ENCODE results near the gene MSMB. TPM values are rescaled to one million over a fixed set of nuclear protein-coding genes. Genes with fewer than 3 reads are reported as not detected.

Gene MSMB
- total RNA-seq, 2 donors from 2014 or later = not detected

- Histone ChIP-seq H3K9me3 (no peaks in the 10 kb centered on the region), H3K4me1 (ENCODE audit: control insufficient read depth in 1 of 2, low read depth in 2 of 2) (peaks cover 24 to 40% of the 10 kb centered on the region in 2 donors)
- DNase-seq (ENCODE audit: low spot score) = peak; percentile 96
Observed at GRCh38 chr10:46030091-46030937, 15.8 kb downstream of the MSMB start, which contains the start of gene NCOA4. Gene NCOA4, minus strand, starts transcription at chr10:46030623. Its CDS starts 13,943 bp downstream, at chr10:46016680.

GRCh38 chr10:46029461-46030030 lies 16.5 kb downstream of the MSMB start:
- DNase-seq (ENCODE audit: low spot score) (no peak), ATAC-seq (ENCODE audit: insufficient number of reproducible peaks, low FRiP score, low read depth) (no peak)
- TF ChIP-seq, protein P1, sequence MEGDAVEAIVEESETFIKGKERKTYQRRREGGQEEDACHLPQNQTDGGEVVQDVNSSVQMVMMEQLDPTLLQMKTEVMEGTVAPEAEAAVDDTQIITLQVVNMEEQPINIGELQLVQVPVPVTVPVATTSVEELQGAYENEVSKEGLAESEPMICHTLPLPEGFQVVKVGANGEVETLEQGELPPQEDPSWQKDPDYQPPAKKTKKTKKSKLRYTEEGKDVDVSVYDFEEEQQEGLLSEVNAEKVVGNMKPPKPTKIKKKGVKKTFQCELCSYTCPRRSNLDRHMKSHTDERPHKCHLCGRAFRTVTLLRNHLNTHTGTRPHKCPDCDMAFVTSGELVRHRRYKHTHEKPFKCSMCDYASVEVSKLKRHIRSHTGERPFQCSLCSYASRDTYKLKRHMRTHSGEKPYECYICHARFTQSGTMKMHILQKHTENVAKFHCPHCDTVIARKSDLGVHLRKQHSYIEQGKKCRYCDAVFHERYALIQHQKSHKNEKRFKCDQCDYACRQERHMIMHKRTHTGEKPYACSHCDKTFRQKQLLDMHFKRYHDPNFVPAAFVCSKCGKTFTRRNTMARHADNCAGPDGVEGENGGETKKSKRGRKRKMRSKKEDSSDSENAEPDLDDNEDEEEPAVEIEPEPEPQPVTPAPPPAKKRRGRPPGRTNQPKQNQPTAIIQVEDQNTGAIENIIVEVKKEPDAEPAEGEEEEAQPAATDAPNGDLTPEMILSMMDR (IDR thresholded peaks at IDR 0.05) = no peak
- Histone ChIP-seq H3K4me1 (ENCODE audit: control insufficient read depth in 1 of 2, low read depth in 2 of 2) (peaks cover 24 to 47% of the 10 kb centered on the region in 2 donors), H3K36me3 (no peaks in the 10 kb centered on the region), H3K27ac (peak overlapping the region; percentile 82 to 93), H3K4me3 (peak overlapping the region; percentile 97), H3K9me3 (no peaks in the 10 kb centered on the region), H3K27me3 (replicated peaks; ENCODE audit: insufficient read depth) (no peaks in the 10 kb centered on the region)

More at GRCh38 chr10:46030091-46030937, 15.8 kb downstream of the MSMB start, which contains the start of gene NCOA4:
- Histone ChIP-seq H3K36me3 (no peaks in the 10 kb centered on the region), H3K27me3 (replicated peaks; ENCODE audit: insufficient read depth) (no peaks in the 10 kb centered on the region), H3K4me3 (peak within 1 kb of the TSS; percentile 97), H3K27ac (peak within 1 kb of the TSS; percentile 82 to 93)
- ATAC-seq (ENCODE audit: insufficient number of reproducible peaks, low FRiP score, low read depth) = peak; percentile 100
- TF ChIP-seq, protein P1 (IDR thresholded peaks at IDR 0.05) = peak; percentile 80

- DNase-seq (ENCODE audit: low spot score) (no peak), ATAC-seq (ENCODE audit: insufficient number of reproducible peaks, low FRiP score, low read depth) (no peak)
- H3K27me3 ChIP-seq (replicated peaks; ENCODE audit: insufficient read depth) = no peaks in the 10 kb centered on the region
- peak overlapping the region; percentile 97 for H3K4me3 ChIP-seq
- TF ChIP-seq, protein P1 (IDR thresholded peaks at IDR 0.05) = peak; percentile 44
- peaks cover 27 to 54% of the 10 kb centered on the region in 2 donors for H3K4me1 ChIP-seq (ENCODE audit: control insufficient read depth in 1 of 2, low read depth in 2 of 2)
- H3K36me3 ChIP-seq = no peaks in the 10 kb centered on the region
- no peak overlapping the region for H3K27ac ChIP-seq
- H3K9me3 ChIP-seq = no peaks in the 10 kb centered on the region
Observed at GRCh38 chr10:46028584-46029460, 17.2 kb downstream of the MSMB start.

- H3K27me3 ChIP-seq (replicated peaks; ENCODE audit: insufficient read depth) = no peaks in the 10 kb centered on the region
- no peaks in the 10 kb centered on the region for H3K36me3 ChIP-seq
- H3K4me3 ChIP-seq = no peak overlapping the region
- no peak overlapping the region for H3K27ac ChIP-seq
- H3K4me1 ChIP-seq (ENCODE audit: control insufficient read depth in 1 of 2, low read depth in 2 of 2) = peaks cover 34 to 71% of the 10 kb centered on the region in 2 donors
- H3K9me3 ChIP-seq = no peaks in the 10 kb centered on the region
- ATAC-seq (ENCODE audit: insufficient number of reproducible peaks, low FRiP score, low read depth) = no peak
- DNase-seq (ENCODE audit: low spot score) = no peak
- TF ChIP-seq, protein P1 (IDR thresholded peaks at IDR 0.05) = no peak
Observed at GRCh38 chr10:46026106-46026505, 20.0 kb downstream of the MSMB start.
